ENCODE measurements around the gene AUTS2.

DNA sequence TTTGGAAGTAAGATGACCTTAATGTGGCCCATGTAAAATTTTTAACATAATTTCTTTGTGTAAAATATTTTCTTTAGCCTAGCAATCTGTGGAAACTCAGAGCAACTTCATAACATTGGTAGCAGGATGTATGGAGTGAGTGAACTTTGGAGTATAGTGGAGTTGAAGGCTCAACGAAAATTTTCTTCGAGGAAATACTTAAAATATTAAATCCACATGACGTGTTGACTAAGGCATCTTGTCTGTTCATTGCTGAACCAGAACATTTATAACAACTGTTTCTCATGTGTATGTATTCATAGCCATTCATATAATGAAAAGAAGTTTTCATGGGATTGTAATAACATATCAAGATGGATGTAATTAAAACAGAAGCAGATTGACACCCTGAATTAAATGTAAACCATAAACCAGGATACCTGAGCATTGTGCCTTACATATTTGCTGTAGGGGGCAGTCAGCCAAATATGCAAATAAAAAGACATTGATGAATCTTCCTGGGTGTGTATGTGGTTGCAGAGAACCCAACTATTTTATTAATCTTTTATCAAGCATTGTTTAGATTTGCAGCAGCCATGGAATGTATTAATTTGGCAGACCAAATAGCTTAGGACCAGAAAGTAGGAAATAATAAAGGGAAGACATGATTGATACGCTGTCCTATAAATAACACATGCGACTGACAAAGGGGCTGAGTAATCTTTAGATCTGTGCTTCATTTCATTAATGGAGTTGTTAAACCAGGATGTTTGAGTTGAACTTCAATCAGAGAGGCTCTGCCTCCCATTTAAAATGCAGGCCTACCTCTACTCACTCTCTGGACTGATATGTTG is 11.5 kb downstream of the AUTS2 start:
- TF ChIP-seq, protein P1, sequence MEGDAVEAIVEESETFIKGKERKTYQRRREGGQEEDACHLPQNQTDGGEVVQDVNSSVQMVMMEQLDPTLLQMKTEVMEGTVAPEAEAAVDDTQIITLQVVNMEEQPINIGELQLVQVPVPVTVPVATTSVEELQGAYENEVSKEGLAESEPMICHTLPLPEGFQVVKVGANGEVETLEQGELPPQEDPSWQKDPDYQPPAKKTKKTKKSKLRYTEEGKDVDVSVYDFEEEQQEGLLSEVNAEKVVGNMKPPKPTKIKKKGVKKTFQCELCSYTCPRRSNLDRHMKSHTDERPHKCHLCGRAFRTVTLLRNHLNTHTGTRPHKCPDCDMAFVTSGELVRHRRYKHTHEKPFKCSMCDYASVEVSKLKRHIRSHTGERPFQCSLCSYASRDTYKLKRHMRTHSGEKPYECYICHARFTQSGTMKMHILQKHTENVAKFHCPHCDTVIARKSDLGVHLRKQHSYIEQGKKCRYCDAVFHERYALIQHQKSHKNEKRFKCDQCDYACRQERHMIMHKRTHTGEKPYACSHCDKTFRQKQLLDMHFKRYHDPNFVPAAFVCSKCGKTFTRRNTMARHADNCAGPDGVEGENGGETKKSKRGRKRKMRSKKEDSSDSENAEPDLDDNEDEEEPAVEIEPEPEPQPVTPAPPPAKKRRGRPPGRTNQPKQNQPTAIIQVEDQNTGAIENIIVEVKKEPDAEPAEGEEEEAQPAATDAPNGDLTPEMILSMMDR (IDR thresholded peaks at IDR 0.05; ENCODE audit: insufficient read depth, low read length) = no peak
- TF ChIP-seq POLR2AphosphoS5 (IDR thresholded peaks at IDR 0.05; ENCODE audit: low read depth) (no peak), GABPA (IDR thresholded peaks at IDR 0.05; ENCODE audit: low read depth) (no peak)

Measured in HL-60 (cell line).